Effector memory CD8-positive, alpha-beta T cell (primary cell): ENCODE results near the gene SMNDC1.

Experiments used
- ATAC-seq: fragments of 150-1000 bp; cut with Tn5 transposase; replicated peaks from 2 replicates; pipeline ENCODE4 v1.10.0; 2021; ENCODE audit warnings: mild to moderate bottlenecking, moderate library complexity
- DNase-seq, 3 experiments: peaks; one replicate each; pipeline ENCODE4 v3.0.0; 2021
- H3K27ac Mint-ChIP-seq, 2 donors: one replicate each; pipeline ENCODE4 v1.8.0; 2022; ENCODE audit warnings: mild to moderate bottlenecking in 2 of 2, mixed read lengths in 2 of 2, moderate library complexity in 2 of 2
- H3K27me3 Mint-ChIP-seq, 2 donors: one replicate each; pipeline ENCODE4 v1.8.0; 2022; ENCODE audit warnings: mixed read lengths in 2 of 2
- H3K36me3 Mint-ChIP-seq: one replicate; pipeline ENCODE4 v1.8.0; 2022; ENCODE audit warnings: mild to moderate bottlenecking, moderate library complexity, mixed read lengths; ENCODE audit not compliant: insufficient read depth
- H3K4me1 Mint-ChIP-seq, 2 donors: one replicate each; pipeline ENCODE4 v1.8.0; 2022; ENCODE audit warnings: low read depth in 2 of 2, mixed read lengths in 2 of 2
- H3K4me3 Mint-ChIP-seq, 2 donors: one replicate each; pipeline ENCODE4 v1.8.0; 2022; ENCODE audit warnings: mild to moderate bottlenecking in 2 of 2, mixed read lengths in 2 of 2, moderate library complexity in 2 of 2
- H3K9me3 Mint-ChIP-seq, 2 donors: one replicate each; pipeline ENCODE4 v1.8.0; 2022; ENCODE audit warnings: mixed read lengths in 2 of 2
- total RNA-seq, 9 experiments: gene quantifications; one replicate each; lab custom pipeline; 2026; lab: John Stamatoyannopoulos, UW

SMNDC1 gene
- total RNA-seq = 21.5 to 38.3 (median 30.9) reads per million in 9 experiments

DNA sequence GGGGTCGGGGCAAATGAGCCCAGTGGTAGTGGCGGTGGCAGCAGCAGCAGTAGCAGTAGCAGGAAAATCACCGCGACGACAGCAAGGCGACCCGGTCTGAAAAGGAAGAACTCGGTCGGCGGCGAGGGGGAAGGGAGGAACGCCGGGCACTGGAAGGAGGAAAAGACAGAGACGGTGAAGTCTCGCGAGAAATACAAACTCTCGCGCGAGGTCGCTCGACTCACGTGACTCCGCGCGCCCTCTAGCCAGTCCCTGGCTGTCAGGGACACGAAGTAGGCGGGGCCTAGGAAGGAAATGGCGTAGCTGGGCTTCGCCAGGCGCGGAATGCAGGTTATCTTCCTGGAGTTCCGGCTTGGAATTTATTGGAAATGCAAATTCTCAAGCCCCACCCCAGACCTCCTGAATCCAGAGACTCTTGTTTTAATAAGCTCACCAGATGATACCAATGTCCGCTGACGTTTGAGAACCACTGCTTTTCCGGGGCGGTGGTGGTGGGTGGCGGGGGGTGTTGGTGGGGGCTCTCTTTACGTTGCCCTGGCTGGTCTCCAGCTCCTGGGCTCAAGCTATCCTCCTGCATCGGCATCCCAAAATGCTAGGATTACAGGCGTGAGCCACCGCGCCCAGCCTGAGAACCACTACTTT is at the start of gene SMNDC1:
Gene SMNDC1 (minus strand): TSS at position 141 of the 642 bp plus-strand sequence. CDS start 1,333 bp downstream, outside the sequence.
- Mint-ChIP-seq H3K36me3 (peaks cover 38% of the 10 kb centered on the region), H3K27ac (peak within 1 kb of the TSS; percentile 98), H3K4me3 (peak within 1 kb of the TSS; percentile 87 to 96), H3K27me3 (no peaks in the 10 kb centered on the region), H3K4me1 (peaks cover 24 to 34% of the 10 kb centered on the region in 2 donors), H3K9me3 (no peaks in the 10 kb centered on the region)
- peak; percentile 86 for ATAC-seq
- DNase-seq = peak; percentile 97 to 99 (median 98)

GRCh38 chr10:110354322-110354766 is 49.6 kb upstream of the SMNDC1 start:
- peak overlapping the region in 1 of 2 donors; percentile 49 for H3K4me3 Mint-ChIP-seq
- H3K27me3 Mint-ChIP-seq = no peaks in the 10 kb centered on the region
- no peaks in the 10 kb centered on the region for H3K36me3 Mint-ChIP-seq
- DNase-seq (peak; percentile 75 to 81 (median 80)), ATAC-seq (peak; percentile 25)
- H3K4me1 Mint-ChIP-seq = peaks cover 50 to 52% of the 10 kb centered on the region in 2 donors
- H3K9me3 Mint-ChIP-seq = no peaks in the 10 kb centered on the region
- peak overlapping the region; percentile 66 to 80 for H3K27ac Mint-ChIP-seq

DNA sequence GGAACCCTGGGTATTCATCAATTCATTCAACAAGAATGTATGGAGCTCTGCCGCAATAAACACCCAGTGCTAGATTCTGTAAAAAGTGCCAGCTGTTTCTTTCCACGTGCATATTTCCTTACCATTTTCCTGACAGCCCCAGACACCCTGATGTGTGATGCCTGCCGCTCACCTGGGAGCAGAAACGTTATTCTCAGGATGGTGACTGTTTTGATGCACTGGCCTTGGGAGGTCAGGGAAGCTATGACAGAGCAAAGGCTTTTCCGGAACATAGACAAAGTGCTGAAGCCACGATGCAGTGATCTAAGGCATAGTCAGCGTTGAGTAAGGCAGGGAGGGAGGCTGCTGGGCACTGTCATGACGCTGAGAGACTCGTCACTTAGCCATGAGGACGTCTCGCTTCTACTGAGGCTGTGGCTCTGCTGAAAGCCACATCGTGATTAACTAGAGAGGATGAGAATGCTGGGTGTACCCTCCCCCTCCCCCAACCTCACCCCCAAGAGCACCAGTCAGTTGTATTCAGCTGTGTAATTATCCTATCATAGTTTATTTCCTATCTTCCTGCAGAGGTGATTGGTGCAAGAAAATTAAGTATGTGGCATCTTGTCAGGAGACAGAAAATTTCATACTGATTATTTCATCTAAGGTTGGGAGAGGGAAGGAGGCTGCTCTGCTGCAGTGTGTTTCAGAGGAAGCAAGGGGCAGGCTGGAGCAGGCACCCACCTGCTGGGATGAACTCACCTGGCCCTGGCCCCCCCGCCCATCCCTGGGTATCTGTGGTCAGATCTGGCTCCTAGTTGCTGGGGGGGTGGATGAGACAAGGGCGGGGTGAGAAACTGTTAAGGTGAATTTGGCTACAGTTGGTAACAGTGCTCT is 48.8 kb upstream of the SMNDC1 start:
- peaks cover 51 to 52% of the 10 kb centered on the region in 2 donors for H3K4me1 Mint-ChIP-seq

DNA sequence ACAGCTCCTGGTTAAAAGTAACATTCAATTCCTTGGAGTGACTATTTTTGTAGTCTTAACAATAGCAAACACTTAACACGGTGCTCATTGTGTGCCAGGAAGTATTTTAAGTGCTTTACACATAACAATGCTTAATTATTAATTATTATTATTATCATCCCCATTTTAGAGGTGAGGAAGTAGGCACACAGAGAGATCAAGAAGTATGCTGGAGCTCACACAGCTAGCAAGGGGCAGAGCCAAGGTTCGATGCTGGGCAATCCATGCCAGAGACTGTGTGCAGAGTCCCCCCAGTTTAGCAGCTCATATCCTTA is 48.2 kb upstream of the SMNDC1 start:
- Mint-ChIP-seq H3K9me3 (no peaks in the 10 kb centered on the region), H3K4me1 (peaks cover 46% of the 10 kb centered on the region in 2 donors), H3K27ac (peak overlapping the region; percentile 66 to 80), H3K36me3 (peaks cover 2% of the 10 kb centered on the region), H3K4me3 (no peak overlapping the region), H3K27me3 (no peaks in the 10 kb centered on the region)
- no peak for DNase-seq
- ATAC-seq = no peak

More for the DNA sequence above, 48.8 kb upstream of the SMNDC1 start:
- Mint-ChIP-seq H3K4me3 (peak overlapping the region; percentile 18 to 49), H3K27me3 (no peaks in the 10 kb centered on the region), H3K9me3 (no peaks in the 10 kb centered on the region), H3K27ac (peak overlapping the region; percentile 66 to 80), H3K36me3 (peaks cover 2% of the 10 kb centered on the region)
- ATAC-seq (peak; percentile 68), DNase-seq (peak; percentile 21 to 49 (median 48))

DNA sequence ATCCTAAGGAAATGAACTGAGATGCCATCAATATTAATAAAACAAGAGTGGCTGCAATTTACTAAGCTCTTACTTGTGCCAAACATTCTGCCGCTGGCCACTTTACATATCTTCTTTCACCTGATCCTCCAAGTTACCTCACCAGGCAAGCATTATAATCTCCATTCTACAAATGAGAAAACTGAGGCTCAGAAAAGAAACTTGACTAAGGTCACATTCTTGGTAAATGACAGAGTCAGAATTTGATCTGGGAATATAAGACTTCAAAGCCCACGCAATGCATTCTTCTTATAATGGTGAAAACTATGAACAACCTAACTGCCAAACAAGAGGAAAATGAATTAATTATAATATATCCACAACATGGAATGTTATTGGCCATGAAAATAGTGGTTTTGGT is 46.1 kb upstream of the SMNDC1 start:
- H3K27me3 Mint-ChIP-seq = no peaks in the 10 kb centered on the region
- no peak overlapping the region for H3K4me3 Mint-ChIP-seq
- ATAC-seq (no peak), DNase-seq (no peak)
- H3K36me3 Mint-ChIP-seq = peaks cover 6% of the 10 kb centered on the region
- H3K27ac Mint-ChIP-seq = no peak overlapping the region
- H3K9me3 Mint-ChIP-seq = no peaks in the 10 kb centered on the region
- H3K4me1 Mint-ChIP-seq = peaks cover 26% of the 10 kb centered on the region in 2 donors

DNA sequence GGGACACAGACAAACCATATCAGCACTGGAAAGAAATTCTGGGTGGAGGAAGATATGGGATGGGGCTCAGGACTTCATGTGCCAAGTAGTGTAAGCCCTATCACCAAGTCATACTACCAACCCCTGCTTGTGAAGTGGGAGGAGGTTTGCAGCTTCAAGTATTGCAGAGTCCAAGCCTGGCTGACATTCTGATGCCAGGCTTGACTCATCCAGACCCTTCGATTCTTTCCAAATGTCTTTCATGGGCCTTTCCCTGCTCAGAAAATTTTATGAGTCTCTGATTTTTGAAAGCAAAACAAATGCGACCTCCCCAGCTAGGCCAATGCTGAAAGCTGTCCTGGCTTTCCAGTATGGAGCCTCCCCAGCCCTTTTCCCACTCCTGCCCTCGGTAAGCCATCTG is 45.1 kb upstream of the SMNDC1 start:
- H3K9me3 Mint-ChIP-seq = no peaks in the 10 kb centered on the region
- DNase-seq = no peak
- no peak for ATAC-seq
- H3K27ac Mint-ChIP-seq = peak overlapping the region in 1 of 2 donors; percentile 1
- H3K4me3 Mint-ChIP-seq = no peak overlapping the region
- H3K36me3 Mint-ChIP-seq = peaks cover 6% of the 10 kb centered on the region
- peaks cover 17 to 18% of the 10 kb centered on the region in 2 donors for H3K4me1 Mint-ChIP-seq
- H3K27me3 Mint-ChIP-seq = no peaks in the 10 kb centered on the region

GRCh38 chr10:110349386-110349785 is 44.7 kb upstream of the SMNDC1 start:
- Mint-ChIP-seq H3K36me3 (peaks cover 6% of the 10 kb centered on the region), H3K4me3 (no peak overlapping the region), H3K4me1 (peaks cover 12 to 14% of the 10 kb centered on the region in 2 donors), H3K27ac (no peak overlapping the region), H3K9me3 (no peaks in the 10 kb centered on the region), H3K27me3 (no peaks in the 10 kb centered on the region)
- ATAC-seq (no peak), DNase-seq (no peak)

DNA sequence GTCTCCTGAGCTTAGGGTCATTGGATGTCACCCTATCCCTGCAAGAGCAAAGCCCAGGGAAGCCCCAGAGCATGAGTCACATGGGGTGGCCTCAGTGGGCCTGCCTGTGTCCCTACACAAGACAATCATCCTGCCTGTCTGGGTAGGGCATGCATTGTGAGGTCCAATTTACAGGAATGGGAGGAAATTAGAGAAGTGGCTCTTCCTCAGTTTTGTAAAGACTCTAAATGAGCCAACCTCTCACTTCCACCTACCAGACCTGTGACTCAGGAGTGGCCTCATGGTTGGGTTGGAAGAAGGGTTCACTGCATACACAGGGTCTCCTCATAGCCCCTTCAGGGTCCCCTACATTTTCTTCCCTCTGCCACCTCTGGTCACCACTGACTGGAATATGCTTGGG is 43.6 kb upstream of the SMNDC1 start:
- ATAC-seq (no peak), DNase-seq (no peak)
- Mint-ChIP-seq H3K9me3 (no peaks in the 10 kb centered on the region), H3K4me3 (no peak overlapping the region), H3K27me3 (no peaks in the 10 kb centered on the region), H3K36me3 (peaks cover 6% of the 10 kb centered on the region), H3K4me1 (peaks cover 2 to 3% of the 10 kb centered on the region in 2 donors), H3K27ac (no peak overlapping the region)

DNA sequence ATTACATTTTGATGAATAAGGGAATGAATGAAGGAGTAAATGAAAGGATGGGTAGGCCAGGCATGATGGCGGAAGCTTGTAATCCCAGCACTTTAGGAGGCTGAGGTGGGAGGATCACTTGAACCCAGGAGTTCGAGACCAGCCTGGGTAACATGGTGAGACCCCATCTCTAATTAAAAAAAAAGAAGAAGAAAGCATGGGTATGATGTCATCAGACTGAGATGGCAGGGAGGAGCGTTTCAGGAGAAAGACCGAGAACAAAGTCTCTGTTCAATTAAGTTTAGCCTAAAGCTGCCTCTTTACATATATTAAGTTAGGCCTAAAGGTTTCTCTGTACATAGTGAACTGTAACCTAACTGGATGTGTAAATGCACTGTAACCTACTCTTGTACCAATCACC is 42.2 kb upstream of the SMNDC1 start:
- DNase-seq = no peak
- Mint-ChIP-seq H3K36me3 (peaks cover 6% of the 10 kb centered on the region), H3K27me3 (peaks cover 7 to 9% of the 10 kb centered on the region in 2 donors), H3K4me3 (no peak overlapping the region), H3K9me3 (no peaks in the 10 kb centered on the region), H3K27ac (no peak overlapping the region), H3K4me1 (peaks cover 0 to 1% of the 10 kb centered on the region in 2 donors)
- ATAC-seq = no peak

- Mint-ChIP-seq H3K4me3 (no peak overlapping the region), H3K27ac (no peak overlapping the region), H3K4me1 (peaks cover 0 to 1% of the 10 kb centered on the region in 2 donors), H3K27me3 (peaks cover 9 to 13% of the 10 kb centered on the region in 2 donors), H3K36me3 (peaks cover 6% of the 10 kb centered on the region), H3K9me3 (no peaks in the 10 kb centered on the region)
- ATAC-seq (no peak), DNase-seq (no peak)
Observed at GRCh38 chr10:110345286-110345685, 40.6 kb upstream of the SMNDC1 start.

- ATAC-seq (no peak), DNase-seq (no peak)
- H3K36me3 Mint-ChIP-seq = peaks cover 6% of the 10 kb centered on the region
- H3K27me3 Mint-ChIP-seq = peaks cover 9 to 17% of the 10 kb centered on the region in 2 donors
- no peaks in the 10 kb centered on the region for H3K9me3 Mint-ChIP-seq
- peaks cover 0 to 1% of the 10 kb centered on the region in 2 donors for H3K4me1 Mint-ChIP-seq
- no peak overlapping the region for H3K4me3 Mint-ChIP-seq
- H3K27ac Mint-ChIP-seq = no peak overlapping the region
Observed at GRCh38 chr10:110344622-110345021, 39.9 kb upstream of the SMNDC1 start.

DNA sequence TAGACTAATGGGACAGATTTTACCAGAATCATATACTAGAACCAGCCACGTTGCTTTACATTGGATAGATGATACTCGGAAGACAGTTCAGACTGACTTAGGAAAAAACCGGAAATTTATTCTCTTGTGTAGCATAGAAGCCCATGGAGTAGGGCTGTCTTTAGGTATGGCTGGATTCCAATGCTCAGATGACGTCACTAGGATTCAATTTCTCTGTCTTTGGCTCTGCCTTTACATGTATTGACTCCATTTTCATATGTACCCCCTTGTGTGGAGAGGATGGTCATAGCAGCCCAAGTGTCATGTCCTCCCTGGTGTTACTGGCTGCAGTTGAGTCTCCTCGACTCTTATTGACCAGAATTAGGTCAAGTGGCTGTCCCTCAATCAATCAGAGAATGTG is 39.2 kb upstream of the SMNDC1 start:
- ATAC-seq = no peak
- Mint-ChIP-seq H3K36me3 (peaks cover 6% of the 10 kb centered on the region), H3K27ac (no peak overlapping the region), H3K9me3 (no peaks in the 10 kb centered on the region), H3K4me3 (no peak overlapping the region), H3K27me3 (peaks cover 9 to 17% of the 10 kb centered on the region in 2 donors), H3K4me1 (no peaks in the 10 kb centered on the region)
- DNase-seq = no peak

- ATAC-seq = no peak
- Mint-ChIP-seq H3K4me3 (no peak overlapping the region), H3K27me3 (peaks cover 9 to 17% of the 10 kb centered on the region in 2 donors), H3K36me3 (no peaks in the 10 kb centered on the region), H3K9me3 (no peaks in the 10 kb centered on the region), H3K27ac (no peak overlapping the region), H3K4me1 (peaks cover 0 to under 1% of the 10 kb centered on the region in 2 donors)
- DNase-seq = no peak
Observed at GRCh38 chr10:110340816-110341215, 36.1 kb upstream of the SMNDC1 start.
